ENCODE measurements around the gene CAMKMT.

CAMKMT gene

GRCh38 chr2:44736270-44736942 lies 374.7 kb downstream of the CAMKMT start:
- Histone ChIP-seq H3K9me3 (ENCODE audit: control insufficient read depth, low read length) (no peaks in the 10 kb centered on the region), H3K27ac (ENCODE audit: insufficient read depth, low read depth, low read length, poor library complexity, severe bottlenecking) (no peak overlapping the region), H3K27me3 (ENCODE audit: control insufficient read depth, insufficient read depth, low read length, poor library complexity, severe bottlenecking) (no peaks in the 10 kb centered on the region), H3K36me3 (ENCODE audit: control insufficient read depth, insufficient read depth, low read length) (no peaks in the 10 kb centered on the region), H3K4me3 (ENCODE audit: insufficient read depth, low read depth, low read length) (no peak overlapping the region), H3K4me1 (ENCODE audit: control insufficient read depth, insufficient read depth, low read length) (no peaks in the 10 kb centered on the region)
- WGBS, 2 experiments, result 88 to 92% methylated on average over 1 to 2 of the region's 3 CpGs

- H3K4me3 ChIP-seq (ENCODE audit: insufficient read depth, low read depth, low read length), result no peak overlapping the region
- H3K9me3 ChIP-seq (ENCODE audit: control insufficient read depth, low read length), result no peaks in the 10 kb centered on the region
- WGBS, 2 experiments, result 95 to 98% methylated on average over 1 of the region's 1 CpG
- no peaks in the 10 kb centered on the region for H3K4me1 ChIP-seq (ENCODE audit: control insufficient read depth, insufficient read depth, low read length)
- H3K36me3 ChIP-seq (ENCODE audit: control insufficient read depth, insufficient read depth, low read length), result no peaks in the 10 kb centered on the region
- H3K27me3 ChIP-seq (ENCODE audit: control insufficient read depth, insufficient read depth, low read length, poor library complexity, severe bottlenecking), result no peaks in the 10 kb centered on the region
- H3K27ac ChIP-seq (ENCODE audit: insufficient read depth, low read depth, low read length, poor library complexity, severe bottlenecking), result no peak overlapping the region
Measured at GRCh38 chr2:44740678-44741077, 378.9 kb downstream of the CAMKMT start.

- Histone ChIP-seq H3K27me3 (ENCODE audit: control insufficient read depth, insufficient read depth, low read length, poor library complexity, severe bottlenecking) (no peaks in the 10 kb centered on the region), H3K4me3 (ENCODE audit: insufficient read depth, low read depth, low read length) (no peak overlapping the region), H3K36me3 (ENCODE audit: control insufficient read depth, insufficient read depth, low read length) (no peaks in the 10 kb centered on the region), H3K4me1 (ENCODE audit: control insufficient read depth, insufficient read depth, low read length) (peaks cover 2% of the 10 kb centered on the region), H3K9me3 (ENCODE audit: control insufficient read depth, low read length) (no peaks in the 10 kb centered on the region), H3K27ac (ENCODE audit: insufficient read depth, low read depth, low read length, poor library complexity, severe bottlenecking) (no peak overlapping the region)
- 90 to 92% methylated on average over 1 of the region's 1 CpG for WGBS, 2 experiments
Measured at GRCh38 chr2:44741507-44741906, 379.8 kb downstream of the CAMKMT start.

GRCh38 chr2:44742057-44742456 lies 380.3 kb downstream of the CAMKMT start:
- no peak overlapping the region for H3K4me3 ChIP-seq (ENCODE audit: insufficient read depth, low read depth, low read length)
- no peaks in the 10 kb centered on the region for H3K27me3 ChIP-seq (ENCODE audit: control insufficient read depth, insufficient read depth, low read length, poor library complexity, severe bottlenecking)
- no peak overlapping the region for H3K27ac ChIP-seq (ENCODE audit: insufficient read depth, low read depth, low read length, poor library complexity, severe bottlenecking)
- no peaks in the 10 kb centered on the region for H3K36me3 ChIP-seq (ENCODE audit: control insufficient read depth, insufficient read depth, low read length)
- no peaks in the 10 kb centered on the region for H3K9me3 ChIP-seq (ENCODE audit: control insufficient read depth, low read length)
- 89 to 94% methylated on average over 3 of the region's 3 CpGs for WGBS, 2 experiments
- H3K4me1 ChIP-seq (ENCODE audit: control insufficient read depth, insufficient read depth, low read length), result peaks cover 7% of the 10 kb centered on the region

- WGBS, 2 experiments, result 97 to 100% methylated on average over 1 to 3 of the region's 3 CpGs
- Histone ChIP-seq H3K27me3 (ENCODE audit: control insufficient read depth, insufficient read depth, low read length, poor library complexity, severe bottlenecking) (no peaks in the 10 kb centered on the region), H3K9me3 (ENCODE audit: control insufficient read depth, low read length) (no peaks in the 10 kb centered on the region), H3K4me1 (ENCODE audit: control insufficient read depth, insufficient read depth, low read length) (peaks cover 7% of the 10 kb centered on the region), H3K4me3 (ENCODE audit: insufficient read depth, low read depth, low read length) (no peak overlapping the region), H3K36me3 (ENCODE audit: control insufficient read depth, insufficient read depth, low read length) (no peaks in the 10 kb centered on the region), H3K27ac (ENCODE audit: insufficient read depth, low read depth, low read length, poor library complexity, severe bottlenecking) (no peak overlapping the region)
Measured at GRCh38 chr2:44743473-44743872, 381.7 kb downstream of the CAMKMT start.

GRCh38 chr2:44744961-44745892 lies 383.5 kb downstream of the CAMKMT start:
- Histone ChIP-seq H3K36me3 (ENCODE audit: control insufficient read depth, insufficient read depth, low read length) (no peaks in the 10 kb centered on the region), H3K27me3 (ENCODE audit: control insufficient read depth, insufficient read depth, low read length, poor library complexity, severe bottlenecking) (no peaks in the 10 kb centered on the region), H3K4me1 (ENCODE audit: control insufficient read depth, insufficient read depth, low read length) (peaks cover 7% of the 10 kb centered on the region), H3K27ac (ENCODE audit: insufficient read depth, low read depth, low read length, poor library complexity, severe bottlenecking) (no peak overlapping the region), H3K4me3 (ENCODE audit: insufficient read depth, low read depth, low read length) (no peak overlapping the region), H3K9me3 (ENCODE audit: control insufficient read depth, low read length) (no peaks in the 10 kb centered on the region)
- 82 to 83% methylated on average over 12 of the region's 12 CpGs for WGBS, 2 experiments

- 56 to 59% methylated on average over 4 of the region's 4 CpGs for WGBS, 2 experiments
- Histone ChIP-seq H3K27me3 (ENCODE audit: control insufficient read depth, insufficient read depth, low read length, poor library complexity, severe bottlenecking) (no peaks in the 10 kb centered on the region), H3K9me3 (ENCODE audit: control insufficient read depth, low read length) (no peaks in the 10 kb centered on the region), H3K36me3 (ENCODE audit: control insufficient read depth, insufficient read depth, low read length) (no peaks in the 10 kb centered on the region), H3K4me3 (ENCODE audit: insufficient read depth, low read depth, low read length) (no peak overlapping the region), H3K27ac (ENCODE audit: insufficient read depth, low read depth, low read length, poor library complexity, severe bottlenecking) (no peak overlapping the region), H3K4me1 (ENCODE audit: control insufficient read depth, insufficient read depth, low read length) (peaks cover 7% of the 10 kb centered on the region)
Measured at GRCh38 chr2:44745922-44746766, 384.4 kb downstream of the CAMKMT start.

- Histone ChIP-seq H3K36me3 (ENCODE audit: control insufficient read depth, insufficient read depth, low read length) (no peaks in the 10 kb centered on the region), H3K4me3 (ENCODE audit: insufficient read depth, low read depth, low read length) (no peak overlapping the region), H3K27ac (ENCODE audit: insufficient read depth, low read depth, low read length, poor library complexity, severe bottlenecking) (no peak overlapping the region), H3K9me3 (ENCODE audit: control insufficient read depth, low read length) (no peaks in the 10 kb centered on the region), H3K4me1 (ENCODE audit: control insufficient read depth, insufficient read depth, low read length) (peaks cover 7% of the 10 kb centered on the region), H3K27me3 (ENCODE audit: control insufficient read depth, insufficient read depth, low read length, poor library complexity, severe bottlenecking) (no peaks in the 10 kb centered on the region)
- whole genome bisulfite sequencing, 2 experiments, result 69 to 84% methylated on average over 6 to 8 of the region's 8 CpGs
Measured at GRCh38 chr2:44746856-44747615, 385.3 kb downstream of the CAMKMT start.

GRCh38 chr2:44747794-44748193 lies 386.0 kb downstream of the CAMKMT start:
- no peaks in the 10 kb centered on the region for H3K36me3 ChIP-seq (ENCODE audit: control insufficient read depth, insufficient read depth, low read length)
- H3K9me3 ChIP-seq (ENCODE audit: control insufficient read depth, low read length), result no peaks in the 10 kb centered on the region
- no peak overlapping the region for H3K27ac ChIP-seq (ENCODE audit: insufficient read depth, low read depth, low read length, poor library complexity, severe bottlenecking)
- peaks cover 7% of the 10 kb centered on the region for H3K4me1 ChIP-seq (ENCODE audit: control insufficient read depth, insufficient read depth, low read length)
- H3K4me3 ChIP-seq (ENCODE audit: insufficient read depth, low read depth, low read length), result no peak overlapping the region
- H3K27me3 ChIP-seq (ENCODE audit: control insufficient read depth, insufficient read depth, low read length, poor library complexity, severe bottlenecking), result no peaks in the 10 kb centered on the region

Measured in ectodermal cell (in vitro differentiated cells).